BJ (cell line): ENCODE results near the gene MPP2. TPM values are rescaled to one million over a fixed set of nuclear protein-coding genes. Genes with fewer than 3 reads are reported as not detected.

Experiments
- CTCF ChIA-PET: fragments of 350-600 bp; formaldehyde crosslinking; extraction: SDS; loops from one replicate; lab custom pipeline; 2021; ENCODE audit warnings: antibody characterized with exemption, inconsistent platforms; lab: Yijun Ruan, JAX
- POLR2A ChIA-PET: fragments of 300-600 bp; sonication (Branson Sonifier 250); formaldehyde crosslinking; extraction: SDS; loops from one replicate; lab custom pipeline; 2021; ENCODE audit warnings: antibody characterized with exemption; lab: Charles Lee
- DNase-seq: peaks from one replicate; pipeline ENCODE4 v3.0.0-alpha.2; 2011; ENCODE audit warnings: low read depth
- H3K27me3 ChIP-seq: 2 replicates; pipeline ENCODE4 v1.6.0; 2011; ENCODE audit warnings: low read length; ENCODE audit not compliant: control insufficient read depth, insufficient read depth
- H3K36me3 ChIP-seq: 2 replicates; pipeline ENCODE4 v1.5.1; 2011; ENCODE audit warnings: low read length; ENCODE audit not compliant: control insufficient read depth, insufficient read depth
- H3K4me3 ChIP-seq: 2 replicates; pipeline ENCODE4 v1.5.1; 2011; ENCODE audit warnings: low read depth, mild to moderate bottlenecking, control low read depth, low read length
- CTCF ChIP-seq: IDR thresholded peaks from 2 replicates; pipeline ENCODE4 v1.5.1; 2011; ENCODE audit warnings: low read depth, mild to moderate bottlenecking, control low read depth, inconsistent platforms, low read length, moderate library complexity; ENCODE audit not compliant: insufficient read depth
- polyA plus RNA-seq: library from polyadenylated mRNA; depleted of rRNA; stranded (reverse); fragments of >200 nt; gene quantifications from 2 replicates; pipeline ENCODE4 v1.2.3, GENCODE V29; 2011; rRNA removed

MPP2 gene
- polyA plus RNA-seq, 1 experiment = 5.3 TPM

DNA sequence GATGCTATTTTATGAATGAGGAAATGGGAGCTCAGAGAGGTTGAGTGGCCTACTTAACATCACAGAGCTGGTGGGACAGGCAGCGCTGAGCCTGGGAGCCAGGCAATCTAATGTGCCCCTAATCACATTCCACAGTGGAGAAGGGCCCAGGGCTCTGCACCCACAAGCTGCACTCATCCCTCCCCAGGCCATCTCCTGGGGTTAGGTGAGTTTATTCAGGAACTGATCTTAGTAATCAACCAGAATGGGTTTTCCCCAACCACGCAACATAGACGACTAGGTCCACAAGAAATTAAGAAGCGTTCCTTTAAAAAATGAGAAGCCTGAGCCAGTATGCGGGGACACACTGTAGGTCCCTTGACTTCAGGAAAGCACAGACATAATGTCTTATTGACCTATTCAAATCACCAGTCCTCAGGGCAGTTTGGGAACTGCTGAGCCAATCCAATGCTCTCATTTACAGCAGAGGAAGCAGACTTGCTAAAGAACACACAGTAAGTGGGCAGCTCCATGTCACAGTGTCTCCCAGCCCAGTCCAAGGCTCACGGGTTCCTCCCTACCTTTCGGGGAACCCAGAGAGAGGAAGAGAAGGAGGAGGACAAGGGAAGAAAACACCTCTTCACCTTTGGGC, 76.7 kb downstream of the MPP2 start:
- no peak for DNase-seq
- ChIA-PET POLR2A (no interaction called here), CTCF (interaction anchor here (0.8 to 1.2 kb wide), 3 partner anchors 15 to 23 kb away, joined by 3 read pairs; partner anchors contain the start of gene CD300LG)
- Histone ChIP-seq H3K4me3 (no peak overlapping the region), H3K36me3 (peaks cover 17% of the 10 kb centered on the region), H3K27me3 (no peaks in the 10 kb centered on the region)
- no peak for TF ChIP-seq CTCF

- ChIA-PET CTCF (interaction anchor here (1.2 kb wide), 1 partner anchor 17 kb away, joined by 3 read pairs; the partner anchor contains the start of gene CD300LG), POLR2A (no interaction called here)
- Histone ChIP-seq H3K4me3 (no peak overlapping the region), H3K36me3 (peaks cover 21% of the 10 kb centered on the region), H3K27me3 (no peaks in the 10 kb centered on the region)
- DNase-seq = no peak
- TF ChIP-seq CTCF = no peak
Measured at GRCh38 chr17:43829738-43830137, 77.6 kb downstream of the MPP2 start.

DNA sequence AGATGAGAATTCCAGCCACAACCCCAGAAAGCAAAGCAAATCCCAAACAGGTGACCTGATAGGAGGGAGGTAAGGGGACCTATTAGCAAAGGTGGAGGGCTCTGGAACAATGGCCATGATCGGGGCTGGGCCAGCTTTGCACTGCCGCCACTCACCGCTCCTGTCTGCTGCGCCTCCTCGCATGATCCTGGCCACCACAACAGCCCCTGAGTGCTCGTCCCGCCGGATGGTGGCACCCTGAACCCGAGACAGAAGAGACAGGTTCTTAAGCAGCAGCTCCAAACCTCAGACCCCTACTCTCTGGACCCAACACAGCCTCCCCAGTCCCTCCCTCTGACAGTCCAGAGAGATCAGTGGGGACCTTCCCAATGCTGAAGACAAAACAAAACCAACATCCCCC, 79.7 kb downstream of the MPP2 start:
- no peak for DNase-seq
- Histone ChIP-seq H3K4me3 (no peak overlapping the region), H3K27me3 (no peaks in the 10 kb centered on the region), H3K36me3 (peaks cover 26% of the 10 kb centered on the region)
- TF ChIP-seq CTCF = no peak
- ChIA-PET POLR2A (no interaction called here), CTCF (interaction anchor here (5.1 kb wide), 1 partner anchor 11 kb away, joined by 21 read pairs; no protein-coding TSS in a partner anchor)

DNA sequence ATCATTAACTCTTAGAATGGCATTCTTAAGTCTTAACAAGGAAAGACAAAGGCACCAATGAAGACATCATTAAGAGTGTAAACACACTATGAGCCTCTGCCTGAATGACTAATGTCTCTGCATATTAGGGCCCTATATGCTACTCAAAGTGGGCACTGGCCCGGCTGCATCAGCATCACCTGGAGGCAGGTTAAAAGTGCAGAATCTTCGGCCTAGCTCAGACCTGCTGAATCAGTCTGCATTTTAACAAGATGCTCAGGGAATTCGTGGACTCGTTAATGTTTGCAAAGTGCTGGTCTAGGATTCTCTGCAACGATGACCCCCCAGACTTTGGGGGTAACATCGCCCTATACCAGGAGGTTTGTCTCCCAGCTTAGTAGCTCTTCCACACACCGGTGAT, 81.1 kb downstream of the MPP2 start:
- Histone ChIP-seq H3K36me3 (peaks cover 24% of the 10 kb centered on the region), H3K27me3 (no peaks in the 10 kb centered on the region), H3K4me3 (no peak overlapping the region)
- POLR2A ChIA-PET = interaction anchor here (0.5 kb wide), 1 partner anchor 1031 kb away, joined by 21 read pairs; no protein-coding TSS in a partner anchor
- no peak for DNase-seq
- TF ChIP-seq CTCF = no peak
- CTCF ChIA-PET = interaction anchor here (5.1 kb wide), 1 partner anchor 9 kb away, joined by 21 read pairs; no protein-coding TSS in a partner anchor

DNA sequence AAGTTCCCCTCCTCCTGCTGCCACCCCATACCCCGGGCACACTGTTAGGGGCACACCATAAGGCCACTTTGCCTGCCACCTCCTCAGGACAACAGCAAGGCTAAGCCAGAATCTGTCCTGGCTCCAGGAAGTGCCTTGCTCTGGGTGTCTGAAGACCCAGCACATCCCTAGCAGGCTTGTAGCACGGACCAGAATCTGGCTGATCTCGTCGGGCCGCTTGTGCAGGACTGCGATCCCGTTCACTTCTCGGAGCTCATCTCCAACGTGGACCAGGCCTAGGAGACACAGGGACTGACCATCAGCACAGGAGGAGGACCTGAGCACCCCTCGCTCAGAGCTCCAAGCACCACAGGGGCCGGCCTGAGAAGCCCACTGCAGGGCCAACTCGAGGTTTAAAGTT, 81.8 kb downstream of the MPP2 start:
- ChIA-PET CTCF (interaction anchor here (1.1 to 5.1 kb wide), 2 partner anchors 9 to 21 kb away, joined by 3 to 21 read pairs; partner anchors contain the start of gene CD300LG), POLR2A (no interaction called here)
- no peak for TF ChIP-seq CTCF
- Histone ChIP-seq H3K36me3 (peaks cover 27% of the 10 kb centered on the region), H3K27me3 (no peaks in the 10 kb centered on the region), H3K4me3 (no peak overlapping the region)
- no peak for DNase-seq

Other genes with a start within 250 kb of the MPP2 start
- gene MEOX1, start 245.6 kb downstream of the MPP2 start, polyA plus RNA-seq = not detected in 2 replicates
- not detected in 2 replicates for gene SOST, start 148.7 kb downstream of the MPP2 start, polyA plus RNA-seq
- 27.6 and 27.9 TPM in 2 replicates for gene DUSP3, start 128.6 kb downstream of the MPP2 start, polyA plus RNA-seq
- not detected in 2 replicates for gene CFAP97D1, start 127.1 kb downstream of the MPP2 start, polyA plus RNA-seq
- 4.6 and 7.9 TPM in 2 replicates for gene MPP3, start 74.4 kb downstream of the MPP2 start, polyA plus RNA-seq
- gene CD300LG, start 60.4 kb downstream of the MPP2 start, polyA plus RNA-seq = not detected in 2 replicates
- not detected in 2 replicates for gene PPY, start 34.9 kb upstream of the MPP2 start, polyA plus RNA-seq
- gene PYY, start 46.4 kb upstream of the MPP2 start, polyA plus RNA-seq = not detected in 2 replicates
- gene NAGS, start 97.1 kb upstream of the MPP2 start, polyA plus RNA-seq = 1.1 and 1.6 TPM in 2 replicates
- gene TMEM101, start 107.4 kb upstream of the MPP2 start, polyA plus RNA-seq = 28.2 and 47.9 TPM in 2 replicates
- gene LSM12, start 159.1 kb upstream of the MPP2 start, polyA plus RNA-seq = 36.3 and 51.7 TPM in 2 replicates
- 115 and 151 TPM in 2 replicates for gene G6PC3, start 163.2 kb upstream of the MPP2 start, polyA plus RNA-seq
- gene HDAC5, start 216.1 kb upstream of the MPP2 start, polyA plus RNA-seq = 46.4 and 102 TPM in 2 replicates
- 2.1 and 3.4 TPM in 2 replicates for gene HROB, start 234.4 kb upstream of the MPP2 start, polyA plus RNA-seq